Measurements from ENCODE around the gene NGDN. TPM values are rescaled to one million over a fixed set of nuclear protein-coding genes. Genes with fewer than 3 reads are reported as not detected.

The NGDN gene
- total RNA-seq, 1 donor from 2014 or later, result 58.2 TPM

DNA sequence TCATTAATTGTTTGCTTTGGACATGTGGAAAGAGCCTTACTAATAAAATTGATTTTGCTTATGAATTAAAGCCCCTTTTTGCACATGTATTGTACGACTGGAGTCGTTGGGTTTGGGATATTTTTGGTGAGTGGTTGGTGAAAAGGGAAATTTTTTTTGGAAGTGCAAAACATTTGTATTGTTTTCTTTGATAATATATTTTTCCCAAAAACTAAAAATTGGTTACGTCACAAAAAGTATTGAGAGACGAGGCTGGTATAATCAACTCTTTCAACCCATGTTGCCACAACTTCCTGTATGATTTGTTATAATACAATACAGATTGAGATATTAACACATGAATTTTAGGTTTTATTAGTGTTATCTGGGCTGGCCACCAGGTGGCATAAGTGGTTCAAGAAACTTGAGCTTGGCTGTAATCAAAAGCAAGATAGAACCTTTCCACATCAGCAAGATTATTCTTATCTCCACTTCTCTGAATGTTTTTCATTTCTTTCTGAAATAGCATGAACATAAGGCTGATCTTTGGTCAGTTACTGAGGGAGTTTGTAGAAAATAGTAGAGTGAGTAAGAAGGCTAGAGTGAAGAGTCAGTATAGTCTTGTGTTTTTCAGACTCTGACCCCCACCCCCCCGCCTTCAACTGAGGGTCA, 8.7 kb downstream of the NGDN start:
- DNase-seq, result peak; percentile 40

GRCh38 chr14:23481362-23481970, 12.0 kb downstream of the NGDN start:
- no peak for DNase-seq

- DNase-seq, result no peak
Measured at GRCh38 chr14:23481979-23482822, 12.7 kb downstream of the NGDN start.

DNA sequence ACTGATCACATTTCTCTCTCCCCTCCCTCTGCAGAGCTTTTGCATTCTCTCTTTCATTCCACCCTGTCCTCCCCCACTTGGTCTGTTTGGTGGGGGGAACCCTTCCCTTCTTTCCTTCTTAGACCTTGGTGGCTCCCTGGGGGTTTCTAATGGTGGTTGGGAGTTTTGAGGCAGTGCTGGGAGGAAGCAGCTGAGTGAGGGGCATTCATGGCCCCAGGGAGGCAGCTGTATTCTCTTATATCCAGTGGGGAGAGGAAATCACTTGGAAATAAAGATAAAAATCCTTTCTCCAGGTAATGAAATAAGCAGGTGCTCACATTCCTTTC, 13.3 kb downstream of the NGDN start:
- DNase-seq, result no peak

DNA sequence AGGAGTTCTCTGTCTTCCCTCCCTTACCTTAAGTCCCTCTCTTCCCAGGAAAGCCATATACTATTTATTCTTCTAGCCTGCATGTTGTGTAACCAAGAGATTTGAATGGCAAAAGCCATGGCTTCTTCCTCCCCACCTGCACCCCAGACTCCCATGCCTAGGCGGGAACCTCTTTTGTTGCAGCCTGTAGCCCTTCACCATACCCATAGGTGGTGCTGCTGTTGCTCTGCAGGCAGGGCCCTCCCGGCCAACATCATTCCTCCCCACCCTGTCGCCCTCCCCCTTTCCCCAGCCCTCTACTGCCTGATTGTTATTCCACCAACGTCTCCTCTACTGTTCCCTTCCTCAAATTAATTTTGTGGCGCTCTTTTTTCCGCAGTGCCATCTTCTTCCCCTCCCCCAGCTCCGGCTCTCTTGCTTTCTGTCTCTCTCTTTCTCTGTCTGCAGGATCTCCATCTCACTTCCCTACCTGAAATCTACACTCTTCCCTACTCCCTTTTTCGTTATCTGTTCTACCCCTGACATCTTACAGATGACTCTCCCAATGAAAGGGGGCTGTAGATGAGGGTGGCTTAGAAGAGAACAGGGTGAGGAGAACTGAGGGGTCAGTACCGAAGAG, 13.8 kb downstream of the NGDN start:
- no peak for DNase-seq

- DNase-seq, result no peak
Measured at GRCh38 chr14:23485326-23485725, 15.8 kb downstream of the NGDN start.

GRCh38 chr14:23486036-23486435, 16.5 kb downstream of the NGDN start:
- no peak for DNase-seq

GRCh38 chr14:23487216-23487615, 17.7 kb downstream of the NGDN start:
- DNase-seq, result no peak

DNA sequence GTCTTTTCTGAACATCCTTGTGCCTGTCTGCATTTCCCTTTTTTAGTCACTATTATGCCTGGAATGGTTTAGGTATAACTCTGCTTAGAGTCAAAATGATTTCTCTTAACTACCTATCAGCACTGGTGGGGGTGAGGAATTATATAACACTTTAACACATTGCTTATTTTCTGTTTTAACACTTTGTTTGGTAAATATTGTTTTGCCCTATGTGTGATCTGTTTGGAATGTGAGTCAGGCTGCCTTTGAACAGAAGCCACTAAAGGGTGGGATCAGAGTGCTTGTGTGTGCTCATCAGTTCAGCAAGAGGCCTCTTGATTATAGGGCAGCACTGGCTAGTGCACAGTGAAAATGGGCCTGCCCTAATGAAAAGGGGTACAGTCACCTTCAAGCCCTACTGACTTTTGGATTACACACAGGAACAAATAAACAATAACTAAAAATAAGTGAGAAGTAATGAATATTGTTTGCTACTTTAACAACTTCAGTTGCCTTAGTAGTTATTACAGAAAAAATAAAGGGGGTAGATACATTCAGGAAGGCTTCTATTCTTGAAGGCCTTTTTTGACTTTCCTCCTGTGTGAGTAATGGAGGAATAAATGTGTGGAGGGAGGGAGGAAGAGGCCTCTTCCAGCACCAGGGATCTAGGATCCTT, 23.2 kb downstream of the NGDN start:
- no peak for DNase-seq

GRCh38 chr14:23494223-23494622, 24.7 kb downstream of the NGDN start:
- no peak for DNase-seq

DNA sequence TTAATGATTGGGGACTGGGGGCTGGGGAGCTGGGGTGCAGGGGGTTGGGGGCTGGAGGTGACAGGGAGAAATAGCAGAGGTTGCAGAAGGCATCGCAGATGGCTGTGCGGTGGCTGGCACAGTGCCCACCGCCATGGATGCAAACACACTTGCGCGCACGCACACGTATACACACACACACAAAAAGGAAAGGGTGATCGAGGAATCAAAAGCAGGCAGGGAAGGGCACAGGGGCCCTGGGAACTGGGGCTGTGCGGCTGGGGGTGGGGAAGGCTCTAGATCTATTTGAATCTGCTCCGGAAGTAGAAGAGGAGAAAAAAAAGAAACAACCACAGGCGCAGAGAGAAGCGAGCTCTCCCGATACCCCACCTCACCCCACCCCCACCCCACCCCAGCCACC, 42.7 kb downstream of the NGDN start:
- DNase-seq, result no peak

GRCh38 chr14:23513005-23513817, 43.7 kb downstream of the NGDN start:
- DNase-seq, result no peak

DNA sequence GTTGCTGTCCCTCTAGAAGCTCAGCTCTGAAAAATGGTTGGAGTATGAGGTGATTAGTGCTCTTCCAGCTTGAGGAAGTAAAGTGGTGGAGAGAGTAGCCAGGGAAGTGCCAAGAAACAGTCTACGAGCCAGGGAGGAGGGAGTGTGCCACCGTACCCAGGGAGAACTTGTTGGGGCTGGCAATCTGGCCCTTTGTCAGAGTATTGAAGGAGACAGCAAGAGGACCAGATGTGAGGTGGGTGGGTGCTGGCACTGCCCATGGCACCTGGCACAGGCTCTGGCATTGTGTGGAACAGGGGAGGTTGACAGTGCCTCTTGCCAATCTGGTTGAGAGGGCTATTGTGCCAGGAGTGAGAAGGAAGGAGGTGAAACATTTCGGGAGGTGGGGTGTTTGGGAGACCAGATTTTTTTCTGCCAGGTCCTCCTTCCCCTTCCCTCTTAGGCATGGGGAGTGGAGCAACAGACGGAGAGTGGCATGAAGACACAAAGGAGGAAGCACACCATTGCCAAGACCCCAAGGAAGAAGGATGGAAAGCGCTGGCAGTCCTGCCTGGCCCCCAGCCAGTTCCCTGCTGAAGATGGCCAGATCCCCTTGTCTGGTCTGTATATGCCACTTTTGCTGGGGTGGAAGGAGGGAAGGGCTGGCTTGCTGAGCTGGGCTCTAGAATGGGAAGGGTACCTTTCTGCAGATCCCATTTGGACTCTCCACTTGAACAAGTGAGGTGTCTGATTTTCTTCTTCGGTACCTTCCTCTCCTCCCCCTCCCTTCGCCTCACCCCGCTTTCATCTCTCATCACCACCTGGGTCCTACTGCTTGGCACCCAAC, 44.5 kb downstream of the NGDN start:
- DNase-seq, result no peak

GRCh38 chr14:23514644-23514957, 45.1 kb downstream of the NGDN start:
- no peak for DNase-seq

DNA sequence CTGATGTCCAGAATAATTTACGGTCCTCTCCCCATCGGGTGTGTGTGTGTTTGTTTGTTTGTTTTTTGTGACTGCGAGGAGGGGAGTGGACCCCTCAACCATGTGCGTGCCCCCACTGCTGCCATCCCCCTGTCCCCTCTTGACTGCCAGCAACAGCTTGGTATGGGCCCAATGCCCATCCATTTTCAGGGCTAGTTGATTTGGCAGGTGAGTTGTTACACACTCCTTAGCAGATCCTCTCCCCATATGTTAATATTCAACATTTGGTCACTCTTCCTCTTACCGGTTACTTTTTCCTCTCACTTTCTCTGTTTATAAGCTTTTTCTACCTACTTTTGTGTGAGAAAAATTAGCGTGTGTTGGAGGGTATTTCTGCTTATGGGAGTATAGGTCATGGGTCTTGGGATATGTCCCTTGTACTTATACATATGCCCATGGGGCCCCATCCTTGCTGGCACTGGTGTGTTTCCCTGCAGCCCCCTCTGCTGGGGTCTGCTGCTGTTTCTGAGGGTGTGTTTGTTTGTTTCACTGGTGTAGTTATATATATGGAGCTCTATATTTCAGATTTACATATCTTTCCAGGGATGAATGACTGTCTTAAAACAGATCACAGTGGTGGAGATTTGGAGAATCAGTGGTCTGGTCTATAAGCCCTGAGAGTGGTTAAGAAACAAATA, 48.3 kb downstream of the NGDN start:
- no peak for DNase-seq

- DNase-seq, result no peak
Measured at GRCh38 chr14:23518709-23519108, 49.2 kb downstream of the NGDN start.

DNA sequence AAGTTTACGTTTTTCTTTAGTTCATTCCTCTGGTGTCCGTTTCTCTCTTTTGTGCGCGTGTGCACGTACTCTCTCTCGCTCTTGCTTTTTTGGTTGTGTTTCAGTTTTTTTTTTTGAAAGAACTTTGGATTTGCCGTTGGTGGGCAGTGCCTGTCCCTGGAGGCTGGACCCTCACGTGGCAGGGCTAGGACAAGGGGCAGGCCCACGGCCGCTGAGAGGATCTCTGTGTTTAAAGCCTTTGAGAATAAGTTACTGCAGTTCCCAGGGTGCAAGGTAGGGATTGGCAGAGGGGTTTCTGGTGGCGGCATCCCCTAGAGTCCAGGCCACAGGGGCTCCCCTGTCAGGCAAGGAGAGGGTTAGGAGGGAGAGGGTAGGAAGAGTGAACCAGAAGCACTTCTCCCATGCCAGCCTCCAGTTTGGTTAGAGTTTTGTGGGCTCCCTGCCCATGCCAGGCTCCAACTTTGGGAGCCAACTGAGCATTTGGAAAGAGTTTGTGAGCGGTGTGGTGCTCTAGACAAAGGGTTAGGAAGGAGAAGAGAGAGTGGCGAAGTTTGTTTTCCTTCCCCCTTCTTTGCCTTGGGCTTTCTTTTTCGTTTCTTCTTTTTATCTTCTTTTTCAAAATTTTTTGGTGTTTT, 51.5 kb downstream of the NGDN start:
- no peak for DNase-seq

DNA sequence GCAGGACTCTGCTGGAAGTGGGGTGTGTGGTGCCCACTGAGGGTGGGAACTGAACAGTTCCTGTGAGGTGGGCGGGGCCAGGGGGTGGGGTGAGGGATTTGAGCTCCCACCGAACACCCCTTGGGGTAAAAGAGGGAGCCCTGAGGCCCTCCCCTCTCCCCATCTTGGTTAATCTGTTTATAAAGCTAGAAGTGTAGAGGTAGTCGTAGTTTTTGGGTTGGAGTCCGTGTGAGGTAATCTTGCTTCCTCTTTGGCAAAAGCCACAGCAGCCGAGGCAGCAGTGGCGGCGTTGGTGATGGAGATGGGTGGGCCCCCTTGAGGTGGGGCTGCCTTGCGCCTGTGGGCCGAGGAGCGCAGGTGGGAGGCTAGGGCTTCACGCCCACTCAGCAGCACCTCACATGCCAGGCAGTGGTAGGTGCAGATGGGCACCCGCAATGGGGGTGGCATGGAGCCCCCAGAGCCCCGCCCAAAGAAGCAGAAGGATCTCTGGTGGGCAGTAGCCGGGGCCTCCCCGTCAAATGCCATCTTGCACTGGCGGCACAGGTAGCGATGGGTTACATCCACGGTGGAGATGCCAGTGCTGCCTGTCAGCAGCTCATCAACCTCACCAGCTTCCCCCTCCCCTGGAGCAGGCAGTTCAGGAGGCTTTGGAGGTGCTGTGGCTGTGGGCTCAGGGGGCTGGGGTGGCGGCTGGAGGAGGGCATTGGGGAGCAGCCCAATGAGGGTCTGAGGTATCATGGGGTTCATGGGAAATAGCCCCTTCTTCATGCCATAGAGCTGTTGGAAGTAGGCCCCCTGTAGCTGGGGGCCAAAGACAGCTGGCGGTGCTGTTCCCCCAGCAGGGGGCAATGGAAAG, 52.5 kb downstream of the NGDN start:
- DNase-seq, result no peak

- DNase-seq, result no peak
Measured at GRCh38 chr14:23522643-23523198, 53.2 kb downstream of the NGDN start.
